ENCODE results near the gene MIPEP.

MIPEP gene

DNA sequence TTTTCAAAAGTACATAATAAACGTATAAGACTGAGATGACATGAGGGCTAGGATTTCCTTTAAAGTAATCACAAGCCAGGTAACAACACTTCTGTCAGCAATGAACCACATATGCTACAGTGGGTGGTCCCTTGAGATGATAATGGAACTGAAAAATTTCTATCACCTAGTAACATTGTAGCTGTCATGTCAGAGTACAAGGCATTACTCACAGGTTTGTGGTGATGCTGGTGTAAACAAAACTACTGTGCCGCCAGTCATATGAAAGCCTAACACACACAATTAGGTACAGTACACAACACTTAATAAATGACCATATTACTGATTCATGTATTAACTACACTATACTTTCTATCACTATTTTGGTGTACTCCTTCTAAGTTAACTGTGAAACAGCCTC lies 36.8 kb downstream of the MIPEP start:
- no peak for DNase-seq (ENCODE audit: low read depth in 2 of 2)

DNA sequence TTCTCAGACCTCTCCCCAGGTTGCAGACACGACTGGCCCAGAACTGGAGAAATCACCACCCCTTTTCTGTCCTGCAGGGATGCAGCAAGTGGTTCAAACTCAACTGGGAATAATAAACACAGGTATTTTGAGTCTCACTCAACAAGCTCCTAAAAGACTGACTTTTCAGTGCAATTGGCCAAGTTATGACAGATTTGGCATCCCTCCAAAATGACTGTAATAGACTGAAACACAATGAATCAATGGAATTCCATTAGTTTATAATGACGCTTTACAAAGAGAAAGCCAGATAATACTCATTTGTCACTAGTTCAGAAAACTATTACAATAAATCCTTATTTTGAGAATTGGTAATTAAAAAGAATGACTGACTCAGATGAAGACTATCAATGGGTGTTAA lies 38.1 kb downstream of the MIPEP start:
- no peak for DNase-seq (ENCODE audit: low read depth in 2 of 2)

DNA sequence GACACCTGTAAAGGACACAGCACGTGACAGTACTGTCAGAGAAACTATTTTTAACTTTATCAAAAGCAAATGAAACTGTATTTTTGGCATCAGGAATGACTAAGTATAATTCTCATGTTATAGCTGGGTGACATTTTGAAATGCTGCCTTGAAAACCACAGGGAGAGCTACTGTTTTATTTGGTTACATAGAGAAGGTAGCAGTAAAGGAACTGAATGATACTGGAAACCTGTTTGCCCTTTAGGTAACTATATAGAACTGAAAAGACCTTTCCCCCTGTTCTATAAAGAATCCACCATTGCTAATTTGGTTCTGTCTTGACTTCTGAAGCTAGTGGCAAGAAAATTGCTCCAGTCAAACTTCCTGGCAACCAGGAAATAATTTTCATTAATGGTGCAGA lies 39.1 kb downstream of the MIPEP start:
- DNase-seq (ENCODE audit: low read depth in 2 of 2), result no peak

DNA sequence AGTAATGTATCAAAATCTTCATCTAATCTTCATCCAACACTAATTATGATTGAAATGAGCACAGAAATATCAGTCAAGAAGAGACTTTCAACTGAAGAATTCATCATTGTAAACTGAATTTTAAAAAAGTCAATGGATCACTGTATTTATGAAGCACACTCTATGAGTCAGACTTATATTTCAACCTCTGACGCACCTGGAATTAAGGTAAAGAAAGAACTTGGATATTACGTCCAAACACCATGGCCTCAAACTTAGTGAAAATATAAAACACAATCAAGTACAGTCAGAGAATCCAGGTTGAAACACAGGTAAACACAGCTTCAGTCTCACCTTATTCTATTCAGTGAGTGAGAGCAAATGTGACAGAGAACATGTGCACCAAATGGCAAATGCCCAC lies 39.5 kb downstream of the MIPEP start:
- no peak for DNase-seq (ENCODE audit: low read depth in 2 of 2)

DNA sequence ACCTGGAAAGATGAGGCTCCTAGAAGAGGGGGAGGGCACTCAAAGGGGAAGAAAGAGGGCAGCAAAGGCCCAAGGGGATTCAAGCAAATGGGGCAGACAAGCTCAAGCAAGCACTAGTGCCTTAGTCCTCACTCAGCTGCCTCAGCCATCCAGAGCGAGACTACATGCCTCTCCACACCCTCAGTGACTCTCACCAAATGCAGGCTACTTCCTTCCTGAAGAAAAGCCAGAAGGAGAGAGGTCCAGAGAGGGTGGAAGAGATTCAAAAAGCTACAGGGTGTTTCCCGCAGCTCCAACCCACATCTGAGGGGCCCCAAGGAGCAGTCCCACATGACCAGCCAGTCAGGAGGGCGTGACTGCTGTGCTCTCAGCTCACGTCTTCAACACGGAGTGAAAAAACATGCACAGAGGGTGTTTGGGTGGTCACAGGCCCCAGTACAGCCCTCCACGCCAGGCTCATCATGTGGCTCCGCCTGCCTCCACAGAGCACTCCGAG lies 40.5 kb downstream of the MIPEP start:
- no peak for DNase-seq (ENCODE audit: low read depth in 2 of 2)

DNA sequence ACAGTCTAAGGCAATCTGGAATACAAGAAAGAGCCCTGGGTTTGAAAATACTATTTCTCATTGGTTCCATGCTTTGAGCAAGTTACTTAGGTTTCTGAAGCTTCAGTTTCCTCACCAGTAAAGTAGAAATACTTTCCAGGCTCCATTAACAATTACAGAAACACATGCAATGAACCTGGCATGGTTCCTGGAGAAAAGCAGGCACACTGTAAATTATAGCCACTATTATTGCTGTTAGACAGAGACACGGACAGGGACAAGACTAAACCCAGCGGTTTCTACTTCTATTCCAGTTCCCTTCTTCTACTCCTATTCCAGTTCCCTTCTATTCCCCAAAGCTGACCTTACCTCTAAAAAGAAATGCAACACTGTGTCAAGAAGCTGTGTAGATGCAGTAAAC lies 41.2 kb downstream of the MIPEP start:
- no peak for DNase-seq (ENCODE audit: low read depth in 2 of 2)

DNA sequence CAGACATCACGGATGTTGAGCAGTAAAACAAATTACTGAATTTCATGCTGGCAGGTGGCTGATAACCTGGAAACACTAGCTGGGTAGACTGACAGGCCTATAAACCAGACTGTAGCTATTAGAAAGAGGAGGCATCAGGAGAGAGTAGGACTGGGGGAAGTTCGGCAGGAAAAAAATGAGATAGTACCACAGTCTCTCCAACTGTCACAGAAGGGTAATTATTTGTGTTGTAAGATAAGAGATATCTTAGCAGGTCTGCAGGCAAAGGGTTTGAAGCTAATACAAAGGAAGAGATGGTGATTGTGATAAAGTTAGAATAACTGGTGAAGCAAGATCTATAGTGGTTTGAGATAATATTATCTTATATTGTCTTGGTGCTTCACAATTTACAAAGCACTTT lies 41.7 kb downstream of the MIPEP start:
- DNase-seq (ENCODE audit: low read depth in 2 of 2), result no peak

DNA sequence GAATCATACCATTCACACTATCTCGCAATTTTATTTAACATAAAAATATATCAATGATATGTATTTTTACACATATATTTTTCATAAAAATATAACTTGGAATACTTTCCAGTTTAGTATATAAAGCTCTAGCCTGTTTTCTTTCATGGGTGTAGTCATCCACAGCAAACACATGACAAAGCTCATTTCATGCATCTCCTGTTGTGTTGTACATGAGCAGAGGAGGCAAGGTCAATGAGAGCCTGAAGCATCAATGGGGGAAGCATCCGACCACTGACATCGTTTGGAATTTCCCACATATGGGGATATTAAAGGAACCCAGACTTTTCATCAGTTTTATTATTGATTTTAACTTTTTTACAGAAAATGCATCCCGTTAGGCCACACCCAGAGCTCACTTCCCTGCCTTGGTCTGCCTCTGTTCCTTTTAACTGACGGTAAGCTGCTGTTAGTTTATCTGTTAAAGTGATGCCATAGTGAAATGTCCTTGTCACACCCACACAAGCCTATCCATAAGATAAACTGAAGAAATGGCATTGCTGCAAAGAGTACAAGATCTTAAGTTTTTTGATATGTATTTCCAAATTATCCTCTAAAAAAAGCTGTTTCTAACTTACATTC lies 44.0 kb downstream of the MIPEP start:
- no peak for DNase-seq (ENCODE audit: low read depth in 2 of 2)

DNA sequence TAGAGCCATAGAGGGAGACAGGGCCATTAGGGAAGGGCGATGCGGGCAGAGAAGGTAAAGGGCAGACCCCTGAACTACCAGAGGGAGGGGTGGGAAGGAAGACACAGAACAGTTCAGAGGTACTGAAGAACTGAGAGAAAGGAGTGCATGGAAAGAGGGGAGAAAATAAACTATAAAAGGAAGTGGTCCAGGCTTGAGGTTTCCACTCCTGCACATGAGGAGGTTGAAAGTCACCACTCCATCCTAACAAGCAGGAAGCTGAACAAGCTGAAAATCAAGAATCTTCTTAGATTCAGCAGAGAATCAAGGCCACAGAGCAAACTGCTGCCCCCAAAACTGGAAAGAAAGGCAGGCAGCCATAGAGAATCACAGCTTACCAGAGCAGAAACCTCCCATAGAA lies 45.1 kb downstream of the MIPEP start:
- no peak for DNase-seq (ENCODE audit: low read depth in 2 of 2)

DNA sequence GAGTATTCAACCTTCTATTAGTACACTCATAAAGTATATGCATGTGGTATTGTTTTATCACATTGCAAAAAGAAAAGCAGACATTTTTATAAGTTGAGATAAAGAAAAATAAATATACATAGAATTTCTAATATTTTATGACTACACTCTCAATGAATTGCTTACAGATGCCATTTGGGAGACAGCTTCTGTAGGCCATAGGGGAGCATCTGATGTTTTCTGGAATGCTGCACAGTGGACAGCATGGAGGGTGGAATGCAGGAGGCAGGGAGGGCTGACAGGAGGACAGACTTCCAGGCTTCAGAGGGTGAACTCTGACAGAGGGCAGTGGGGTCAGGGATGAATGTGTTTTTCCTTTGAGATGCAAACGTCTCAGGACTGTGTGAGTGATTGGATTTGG lies 45.8 kb downstream of the MIPEP start:
- DNase-seq (ENCODE audit: low read depth in 2 of 2), result no peak

DNA sequence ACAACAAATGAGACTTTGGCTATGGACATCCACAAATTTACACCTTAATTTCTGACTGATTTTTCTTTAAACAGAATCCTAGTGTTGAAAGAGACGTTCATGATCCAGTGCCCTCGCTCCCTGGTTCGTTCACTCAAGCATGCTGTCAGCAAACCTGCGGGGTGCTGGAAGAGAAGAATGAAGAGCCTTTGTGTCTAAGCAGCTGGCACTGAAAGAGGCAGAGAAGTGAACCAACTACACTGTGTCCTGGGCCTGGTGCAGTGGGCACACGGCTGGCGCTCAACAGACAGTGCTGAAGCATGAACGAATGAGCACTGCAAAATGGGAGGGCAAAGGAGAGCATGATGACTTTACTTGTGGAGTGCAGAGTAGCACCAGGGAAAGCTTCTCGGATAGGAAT lies 46.8 kb downstream of the MIPEP start:
- DNase-seq (ENCODE audit: low read depth in 2 of 2), result no peak

DNA sequence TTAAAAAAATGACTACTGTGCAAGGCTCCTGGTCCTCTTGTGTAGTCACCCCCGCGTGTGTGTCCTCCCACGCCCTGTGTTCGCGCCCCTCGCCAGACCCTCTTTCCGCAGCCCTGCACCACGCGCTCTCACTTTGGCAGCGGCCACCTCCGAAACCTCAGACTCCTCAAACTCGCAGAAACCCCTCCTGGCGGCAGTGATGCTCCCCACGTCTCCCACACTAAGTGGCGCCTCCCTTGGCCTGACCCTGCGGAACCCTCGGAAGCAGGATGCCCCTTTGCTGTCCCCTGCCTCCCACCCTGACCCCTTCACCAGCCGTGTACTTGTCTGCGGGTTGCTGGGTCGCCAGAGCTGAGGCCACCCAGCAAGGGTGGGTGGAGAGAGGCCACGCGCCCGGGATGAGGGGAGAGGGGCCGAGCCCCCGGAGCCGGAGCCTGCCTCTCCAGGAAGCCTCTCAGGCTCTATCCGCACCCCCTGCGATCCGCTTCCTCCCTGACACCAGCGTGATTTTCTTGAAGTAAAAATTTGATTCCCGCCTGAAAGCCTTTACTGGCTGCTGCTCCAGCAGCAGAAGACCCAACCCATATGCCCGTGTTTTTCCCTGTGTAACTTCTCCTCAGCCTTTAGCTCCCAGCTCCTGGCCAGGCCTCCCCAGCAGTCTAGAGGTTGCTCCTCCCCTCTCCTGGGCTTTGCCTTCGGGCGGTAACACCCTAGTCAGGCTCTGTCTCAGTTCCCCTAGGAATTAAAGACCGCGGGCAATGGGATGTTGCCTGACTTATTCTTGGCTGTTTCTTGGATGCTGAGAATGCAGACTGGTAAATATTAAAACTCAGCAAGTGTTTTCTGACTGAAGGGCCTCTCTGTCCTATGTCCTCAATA lies 55.2 kb downstream of the MIPEP start:
- no peak for DNase-seq (ENCODE audit: low read depth in 2 of 2)

DNA sequence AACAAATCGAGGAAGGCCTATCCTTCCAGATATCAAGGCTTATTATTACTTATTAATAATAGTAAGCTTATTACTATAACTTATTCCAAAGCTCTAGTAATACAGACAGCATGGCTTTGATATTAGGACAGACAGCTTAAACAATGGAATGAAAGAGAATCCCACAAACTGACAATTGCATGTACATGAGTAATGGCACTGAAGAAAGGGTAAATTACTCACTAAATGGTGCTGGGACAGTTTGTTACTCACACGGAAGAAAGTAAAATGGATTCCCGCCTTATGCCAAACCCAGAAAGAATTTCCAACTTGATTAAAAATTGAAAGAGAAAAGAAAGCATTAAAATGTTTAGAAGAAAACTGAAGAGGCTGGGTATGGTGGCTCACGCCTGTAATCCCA lies 60.3 kb downstream of the MIPEP start:
- no peak for DNase-seq (ENCODE audit: low read depth in 2 of 2)

DNA sequence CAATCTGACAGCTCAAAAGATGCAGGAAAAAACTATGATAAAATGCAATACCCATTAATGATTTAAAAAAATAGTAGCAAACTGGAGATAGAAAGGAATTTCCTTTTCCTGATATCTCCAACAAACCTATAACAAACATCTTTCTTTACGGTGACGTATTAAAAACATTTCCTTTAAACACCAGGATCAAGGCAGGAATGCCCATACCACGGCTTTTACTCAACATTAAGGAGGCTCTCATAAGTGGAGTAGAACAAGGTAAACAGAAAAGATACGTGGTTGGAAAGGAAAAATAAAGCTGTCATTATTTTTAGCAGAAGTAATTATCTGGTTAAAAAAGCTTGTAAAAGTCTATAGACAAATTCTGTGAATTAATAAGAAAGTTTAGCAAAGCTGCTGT lies 61.1 kb downstream of the MIPEP start:
- DNase-seq (ENCODE audit: low read depth in 2 of 2), result no peak

DNA sequence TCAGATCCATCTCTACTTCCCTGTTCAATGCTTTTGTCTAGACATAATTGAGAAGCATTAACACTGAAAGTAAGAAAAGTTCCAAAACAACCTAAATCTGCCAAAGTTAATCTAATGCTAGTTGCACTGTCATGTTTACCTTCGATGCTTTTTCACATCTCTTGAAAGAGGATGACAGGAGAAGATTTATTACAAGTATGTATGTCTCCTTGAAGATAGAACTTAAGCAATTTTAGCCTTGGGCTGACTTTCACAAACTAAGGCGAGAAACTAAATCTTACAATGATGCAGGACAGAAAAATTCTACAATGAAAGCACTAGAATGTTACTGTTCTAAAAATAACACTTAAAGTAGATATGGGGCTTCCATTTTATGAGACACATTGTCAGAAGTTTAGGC lies 64.0 kb downstream of the MIPEP start:
- DNase-seq (ENCODE audit: low read depth in 2 of 2), result no peak

DNA sequence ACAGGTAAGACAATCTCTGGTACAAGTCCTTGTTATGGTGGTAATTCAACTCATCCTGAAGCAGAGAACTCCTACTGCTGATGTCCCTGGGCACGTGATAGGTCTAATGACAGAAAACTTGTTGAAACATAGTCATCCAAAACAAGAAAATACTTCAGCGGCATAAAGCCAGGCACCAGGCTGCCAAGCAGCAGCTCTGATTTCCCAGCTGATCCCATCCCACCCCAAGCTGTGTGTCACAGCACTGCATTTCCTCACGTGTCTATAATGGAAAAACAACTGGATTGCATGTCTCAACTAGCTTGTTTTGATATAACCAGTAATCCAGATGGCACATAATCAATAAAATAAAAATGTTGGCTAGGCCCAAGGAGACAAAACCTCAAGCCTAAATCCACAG lies 64.8 kb downstream of the MIPEP start:
- no peak for DNase-seq (ENCODE audit: low read depth in 2 of 2)

DNA sequence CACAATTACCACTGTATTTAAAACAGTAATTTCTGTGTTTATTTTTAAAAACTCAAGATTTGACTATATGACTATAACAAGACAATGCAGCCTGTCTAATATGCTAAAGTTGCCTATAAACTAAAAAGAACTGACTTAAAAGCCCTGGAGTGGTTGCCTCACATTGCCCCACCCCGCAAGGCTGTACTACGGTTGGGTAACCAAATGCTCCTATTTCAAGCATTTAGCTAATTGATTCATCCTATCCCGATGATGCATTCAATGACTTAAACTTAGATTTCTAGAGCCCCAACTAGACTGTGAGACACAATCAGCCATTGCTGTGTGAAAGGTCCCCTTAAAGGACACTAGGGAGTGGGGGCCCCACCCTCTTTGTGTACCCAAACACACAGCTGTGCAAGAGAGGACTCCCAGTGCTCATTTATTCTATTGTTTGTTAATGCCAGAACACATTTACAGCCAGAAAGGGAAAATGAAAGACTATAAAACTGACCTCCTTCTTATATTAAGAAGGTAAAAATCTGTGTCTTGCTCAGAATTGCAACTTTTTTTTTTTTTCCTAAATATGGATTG lies 66.9 kb downstream of the MIPEP start:
- DNase-seq (ENCODE audit: low read depth in 2 of 2), result no peak

DNA sequence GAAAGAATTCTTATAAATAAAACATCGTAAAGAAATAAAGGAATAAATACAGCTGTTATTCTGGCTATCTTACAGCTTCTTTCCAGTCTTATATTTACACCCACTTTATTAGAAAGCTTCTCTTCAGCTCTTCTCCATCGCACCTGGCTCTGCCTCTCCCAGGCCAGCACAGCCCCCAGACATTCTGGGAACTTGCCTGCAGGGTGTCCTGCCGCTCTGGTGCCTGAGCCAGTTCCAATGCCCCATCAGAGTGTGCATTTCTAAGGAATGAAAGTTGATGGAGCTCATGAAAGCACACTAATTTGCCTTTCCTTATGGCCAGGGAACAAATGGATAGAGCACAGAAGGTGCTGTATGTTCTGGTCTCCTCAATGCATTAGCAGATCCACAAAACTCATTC lies 68.7 kb downstream of the MIPEP start:
- no peak for DNase-seq (ENCODE audit: low read depth in 2 of 2)

DNA sequence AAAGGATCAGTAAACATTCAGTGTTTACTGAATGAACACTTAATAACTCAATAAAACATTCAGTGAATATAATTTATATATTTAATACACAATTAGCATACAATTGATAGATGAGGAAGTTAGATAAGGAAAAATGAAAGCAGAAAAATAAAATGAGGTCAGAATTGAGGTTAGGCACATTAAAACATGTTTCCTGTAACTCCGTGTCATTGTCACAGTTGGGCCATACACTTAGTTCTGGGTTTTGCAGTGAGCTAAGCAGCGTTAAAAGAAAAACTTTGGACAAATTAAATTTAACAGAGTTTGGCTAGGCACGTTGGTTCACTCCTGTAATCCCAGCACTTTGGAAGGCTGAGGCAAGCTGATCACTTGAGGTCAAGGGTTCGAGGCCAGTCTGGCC lies 71.4 kb downstream of the MIPEP start:
- DNase-seq (ENCODE audit: low read depth in 2 of 2), result no peak

DNA sequence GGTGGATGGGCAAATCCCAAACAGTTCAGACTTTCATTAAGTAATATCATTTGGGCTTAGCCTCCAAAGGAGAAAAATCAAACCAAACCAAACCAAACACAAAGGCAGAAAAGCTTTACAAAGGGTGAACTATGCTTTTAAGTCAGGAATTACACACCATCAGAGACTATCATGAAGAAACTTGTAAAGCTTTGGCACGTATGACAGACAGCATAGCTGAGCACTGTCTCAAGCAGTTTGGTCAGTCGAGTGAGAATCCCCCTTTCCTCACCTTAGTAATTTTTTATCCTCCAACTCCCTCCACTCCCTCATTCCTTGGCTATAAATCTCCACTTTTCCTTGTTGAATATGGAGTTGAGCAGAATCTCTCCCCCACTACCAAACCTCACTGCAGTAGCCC lies 72.1 kb downstream of the MIPEP start:
- no peak for DNase-seq (ENCODE audit: low read depth in 2 of 2)

DNA sequence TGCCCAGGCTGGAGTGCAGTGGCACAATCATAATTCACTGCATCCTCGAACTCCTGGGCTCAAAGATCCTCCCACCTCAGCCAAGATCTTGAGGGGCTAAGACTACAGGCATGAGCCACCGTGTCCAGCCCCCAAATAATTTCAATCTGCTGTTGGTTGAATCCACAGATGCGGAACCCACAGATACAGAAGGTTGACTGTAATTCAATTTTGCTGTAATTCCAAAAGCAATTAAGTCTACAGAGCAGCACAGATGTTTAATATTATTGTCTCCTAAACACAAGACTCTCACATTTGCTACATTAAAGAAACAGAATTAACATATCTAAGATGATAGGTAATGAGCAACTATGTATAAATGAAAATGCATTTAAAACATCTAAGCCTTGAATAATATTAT lies 75.6 kb downstream of the MIPEP start:
- no peak for DNase-seq (ENCODE audit: low read depth in 2 of 2)

DNA sequence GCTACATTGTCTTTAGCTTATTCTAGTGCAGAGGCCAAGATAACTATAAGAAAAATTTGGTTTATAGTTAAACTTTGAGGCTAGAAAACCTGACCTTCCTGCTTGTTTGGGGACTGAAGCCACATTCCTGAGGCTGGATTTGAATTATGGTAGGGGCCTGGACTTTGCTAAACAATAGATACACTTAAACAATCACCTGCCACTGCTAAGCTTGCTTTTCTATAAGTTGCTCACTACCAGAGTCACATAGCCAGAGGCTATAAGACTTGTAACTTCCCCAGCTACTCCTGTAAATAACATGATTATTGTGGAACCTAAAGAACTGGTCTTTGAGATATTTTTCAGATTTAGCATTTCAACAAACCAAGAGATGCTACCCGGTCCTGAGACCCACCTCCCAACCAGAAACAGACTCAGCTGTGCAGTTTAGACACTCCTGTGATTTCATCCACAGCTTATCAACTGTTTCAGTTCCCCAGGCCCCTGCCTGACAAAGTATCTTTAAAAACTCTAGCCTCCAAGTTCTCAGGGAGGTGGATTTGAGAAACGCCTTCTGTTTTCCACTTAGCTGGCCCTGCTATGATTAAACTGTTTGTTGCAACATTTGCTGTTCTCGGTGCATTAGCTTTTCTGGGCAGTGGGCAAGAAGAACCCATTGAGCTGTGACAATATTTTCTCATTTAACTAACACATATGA lies 77.7 kb downstream of the MIPEP start:
- DNase-seq (ENCODE audit: low read depth in 2 of 2), result no peak
